Activated CD4-positive, alpha-beta T cell treated with anti-CD3 and anti-CD28 coated beads, Interleukin-2, amount 50 U/mL, for 1 hour (primary cell): ENCODE data around the gene SPTY2D1.
"Not testable (repeated sequence)": the region's sequence is repeated elsewhere in the genome, so short reads cannot be mapped to it uniquely, and the experiment has no call there.

Source experiments
- DNase-seq: peaks from one replicate; pipeline ENCODE4 v3.0.0-alpha.2; 2020

SPTY2D1 gene, protein sequence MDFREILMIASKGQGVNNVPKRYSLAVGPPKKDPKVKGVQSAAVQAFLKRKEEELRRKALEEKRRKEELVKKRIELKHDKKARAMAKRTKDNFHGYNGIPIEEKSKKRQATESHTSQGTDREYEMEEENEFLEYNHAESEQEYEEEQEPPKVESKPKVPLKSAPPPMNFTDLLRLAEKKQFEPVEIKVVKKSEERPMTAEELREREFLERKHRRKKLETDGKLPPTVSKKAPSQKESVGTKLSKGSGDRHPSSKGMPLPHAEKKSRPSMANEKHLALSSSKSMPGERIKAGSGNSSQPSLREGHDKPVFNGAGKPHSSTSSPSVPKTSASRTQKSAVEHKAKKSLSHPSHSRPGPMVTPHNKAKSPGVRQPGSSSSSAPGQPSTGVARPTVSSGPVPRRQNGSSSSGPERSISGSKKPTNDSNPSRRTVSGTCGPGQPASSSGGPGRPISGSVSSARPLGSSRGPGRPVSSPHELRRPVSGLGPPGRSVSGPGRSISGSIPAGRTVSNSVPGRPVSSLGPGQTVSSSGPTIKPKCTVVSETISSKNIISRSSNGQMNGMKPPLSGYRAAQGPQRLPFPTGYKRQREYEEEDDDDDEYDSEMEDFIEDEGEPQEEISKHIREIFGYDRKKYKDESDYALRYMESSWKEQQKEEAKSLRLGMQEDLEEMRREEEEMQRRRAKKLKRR

DNA sequence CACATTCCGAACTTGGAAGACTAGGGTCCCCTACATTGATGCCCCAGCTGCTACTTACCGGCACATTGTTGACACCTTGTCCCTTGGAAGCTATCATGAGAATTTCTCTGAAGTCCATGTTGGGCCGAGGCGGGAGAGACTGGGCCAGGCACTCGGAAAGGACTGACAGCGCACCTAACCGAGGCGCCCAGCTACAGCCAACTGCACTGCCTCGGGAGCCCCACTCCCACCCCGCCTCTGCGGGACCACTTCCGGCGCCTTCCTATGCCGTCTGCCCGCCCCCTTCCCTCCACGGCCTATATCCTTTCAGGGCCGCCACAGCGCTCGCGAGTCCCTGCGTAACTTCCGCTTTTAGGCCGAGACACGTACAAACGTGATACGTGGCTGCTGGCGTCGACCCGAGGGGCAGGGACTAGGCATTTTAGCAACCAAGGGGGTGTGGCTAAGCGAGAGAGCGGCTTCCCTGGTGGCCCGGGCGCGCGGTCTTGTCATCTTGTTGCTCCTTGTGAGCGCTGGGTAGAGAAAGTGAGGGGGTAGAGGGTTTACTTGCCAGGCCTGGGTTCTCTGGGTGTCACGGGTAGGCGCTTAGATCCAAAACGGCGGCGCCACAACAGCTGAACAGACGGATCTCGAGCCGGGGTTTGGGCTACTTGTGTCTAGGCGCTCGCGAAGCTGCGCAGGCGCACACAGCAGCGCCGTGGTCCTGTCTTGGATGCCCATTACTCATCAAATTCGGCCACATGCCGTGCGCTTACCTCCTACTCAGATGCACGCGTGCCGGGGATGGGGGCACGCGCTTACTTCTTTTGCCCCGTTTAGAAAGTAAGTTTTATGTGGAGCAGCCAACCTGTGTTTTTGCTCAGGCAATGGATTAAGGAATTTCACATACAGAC, at the start of gene SPTY2D1:
Gene SPTY2D1, minus strand, starts transcription at position 203 of the 893 bp plus-strand sequence. Its CDS starts 85 bp downstream, at position 118.
- peak; percentile 96 for DNase-seq

DNA sequence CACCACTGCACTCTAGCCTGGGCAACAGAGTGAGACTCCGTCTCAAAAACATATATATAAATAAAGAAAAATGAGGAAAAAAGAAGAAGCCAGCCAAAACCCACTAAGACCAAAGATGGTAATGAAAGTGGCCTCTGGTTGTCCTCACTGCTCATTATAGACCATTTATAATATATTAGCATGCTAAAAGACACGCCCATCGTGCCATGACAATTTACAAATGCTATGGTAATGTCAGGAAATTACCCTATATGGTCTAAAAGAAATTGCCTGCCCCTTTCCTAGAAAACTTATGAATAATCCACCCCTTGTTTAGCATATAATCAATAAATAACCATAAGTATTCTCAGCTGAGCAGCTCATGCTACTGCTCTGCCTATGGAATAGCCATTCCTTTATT, 48.3 kb upstream of the SPTY2D1 start:
- DNase-seq: no peak

DNA sequence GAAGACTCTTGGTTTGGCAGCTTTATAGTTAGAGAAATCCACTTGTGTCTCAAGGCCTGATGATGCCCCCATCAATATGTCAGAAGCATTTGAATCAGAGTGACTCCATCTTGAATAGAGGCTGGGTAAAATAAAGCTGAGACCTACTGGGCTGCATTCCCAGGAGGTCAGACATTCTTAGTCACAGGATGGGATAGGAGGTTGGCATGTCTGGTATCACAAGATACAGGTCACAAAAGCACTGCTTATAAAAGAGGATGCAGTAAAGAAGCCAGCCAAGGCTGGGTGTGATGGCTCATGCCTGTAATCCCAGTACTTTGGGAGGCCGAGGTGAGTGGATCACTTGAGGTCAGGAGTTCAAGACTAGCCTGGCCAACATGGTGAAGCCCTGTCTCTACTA, 47.8 kb upstream of the SPTY2D1 start:
- DNase-seq: not testable (repeated sequence)

DNA sequence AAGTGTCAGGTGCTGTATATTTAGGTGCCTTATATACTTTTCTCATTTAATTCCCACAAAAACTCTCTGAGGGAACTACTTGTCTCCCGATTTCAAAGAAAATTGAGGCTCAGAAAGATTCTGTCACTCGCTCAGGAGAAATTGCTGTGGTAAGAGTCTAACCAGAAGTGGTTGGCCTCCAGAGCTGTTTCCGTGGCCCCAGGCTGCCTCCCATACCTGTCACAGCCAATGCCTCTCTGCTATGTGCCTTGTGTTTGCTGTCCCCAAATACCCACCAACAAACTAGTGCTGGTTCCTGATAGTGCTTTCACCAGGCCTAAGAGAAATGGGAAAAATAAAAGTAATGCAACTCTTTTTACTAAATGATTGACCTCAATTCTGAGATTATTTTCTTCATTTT, 43.4 kb upstream of the SPTY2D1 start:
- DNase-seq: no peak

- DNase-seq: no peak
Observed at GRCh38 chr11:18676803-18677202, 42.7 kb upstream of the SPTY2D1 start.

- DNase-seq: peak; percentile 27
Observed at GRCh38 chr11:18672209-18672608, 38.1 kb upstream of the SPTY2D1 start.

DNA sequence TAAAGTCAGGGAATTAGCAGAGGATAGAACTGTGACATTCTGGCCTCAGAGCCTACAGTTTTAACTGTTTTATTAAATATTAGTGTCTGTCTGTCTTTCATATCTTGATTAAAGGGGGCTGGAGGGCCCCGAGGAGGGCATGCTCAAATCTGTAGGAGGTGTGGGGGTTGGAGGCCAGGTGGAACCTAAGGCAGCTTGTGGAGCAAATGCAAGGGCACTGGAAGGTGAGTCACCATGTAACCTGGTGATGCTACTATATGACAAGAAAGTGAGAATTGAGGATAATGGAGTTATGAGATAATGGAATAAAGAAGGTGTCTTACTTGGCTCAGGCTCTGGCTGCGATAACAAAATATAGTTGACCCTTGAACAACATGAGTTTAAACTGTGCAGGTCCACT, 37.1 kb upstream of the SPTY2D1 start:
- DNase-seq: no peak

GRCh38 chr11:18669711-18670110, 35.6 kb upstream of the SPTY2D1 start:
- DNase-seq: no peak

GRCh38 chr11:18669219-18669596, 35.1 kb upstream of the SPTY2D1 start:
- DNase-seq: peak; percentile 8

- DNase-seq: no peak
Observed at GRCh38 chr11:18668131-18668530, 34.0 kb upstream of the SPTY2D1 start.

GRCh38 chr11:18665353-18665872, 31.3 kb upstream of the SPTY2D1 start:
- DNase-seq: not testable (repeated sequence)

DNA sequence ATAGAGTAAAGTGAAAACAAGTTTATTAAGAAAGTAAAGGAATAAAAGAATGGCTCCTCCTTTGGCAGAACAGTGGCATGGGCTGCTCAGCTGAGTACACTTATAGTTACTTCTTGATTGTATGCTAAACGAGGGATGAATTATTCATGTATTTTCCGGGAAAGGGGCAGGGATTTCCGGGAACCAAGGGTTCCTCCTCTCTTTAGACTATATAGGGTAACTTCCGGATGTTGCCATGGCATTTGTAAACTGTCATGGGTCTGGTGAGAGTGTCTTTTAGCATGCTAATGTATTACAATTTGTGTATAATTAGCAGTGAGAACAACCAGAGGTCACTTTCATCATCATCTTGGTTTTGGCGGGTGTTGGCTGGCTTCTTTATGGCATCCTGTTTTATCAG, 23.5 kb upstream of the SPTY2D1 start:
- DNase-seq: no peak

DNA sequence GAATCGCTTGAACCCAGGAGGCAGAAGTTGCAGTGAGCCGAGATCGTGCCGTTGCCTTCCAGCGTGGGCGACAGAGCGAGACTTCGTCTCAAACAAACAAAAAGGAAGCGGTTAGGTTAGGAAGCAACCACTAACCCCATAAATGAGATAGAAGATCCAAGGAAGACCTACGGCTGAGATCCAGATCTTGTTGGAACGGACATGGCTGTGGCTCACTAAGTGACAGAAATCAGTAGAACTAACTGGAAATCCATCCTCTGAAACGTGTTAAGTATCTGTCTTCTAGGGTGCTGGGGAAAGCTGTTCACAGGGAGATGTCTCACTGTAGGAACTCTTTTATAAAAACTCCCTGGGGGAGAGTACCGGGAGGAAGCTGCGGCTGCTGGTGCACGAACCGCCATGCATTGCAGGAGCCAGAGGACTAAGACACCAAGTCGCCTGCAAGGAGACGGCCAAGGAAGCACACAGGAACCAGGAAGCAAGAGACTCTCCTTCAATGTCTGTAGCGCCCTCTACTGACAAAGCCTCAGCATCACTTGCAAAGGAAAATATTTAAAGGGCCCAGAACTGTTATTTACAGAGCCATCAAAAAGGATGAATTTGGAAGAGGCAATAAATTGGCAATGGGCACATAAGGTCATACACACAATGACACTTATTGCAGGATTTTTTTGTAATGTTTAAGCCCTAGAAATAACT, 16.9 kb upstream of the SPTY2D1 start:
- DNase-seq: peak; percentile 16

DNA sequence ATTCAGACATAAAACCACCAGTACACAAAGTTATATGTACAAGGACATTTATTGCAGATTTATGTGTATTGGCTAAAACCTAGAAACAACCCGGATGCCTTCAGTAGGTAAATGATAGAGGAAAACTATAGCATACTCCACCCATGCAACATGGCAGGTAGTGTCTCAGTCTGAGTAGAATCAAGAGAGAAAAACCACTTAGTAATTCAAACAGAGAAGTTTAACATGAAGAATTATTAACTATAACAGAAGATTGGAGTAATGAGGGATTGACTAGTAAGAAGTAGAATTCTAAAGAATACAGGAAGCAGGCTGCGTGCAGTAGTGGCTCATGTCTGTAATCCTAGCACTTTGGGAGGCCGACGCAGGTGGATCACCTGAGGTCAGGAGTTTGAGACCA, 16.2 kb upstream of the SPTY2D1 start:
- DNase-seq: no peak

DNA sequence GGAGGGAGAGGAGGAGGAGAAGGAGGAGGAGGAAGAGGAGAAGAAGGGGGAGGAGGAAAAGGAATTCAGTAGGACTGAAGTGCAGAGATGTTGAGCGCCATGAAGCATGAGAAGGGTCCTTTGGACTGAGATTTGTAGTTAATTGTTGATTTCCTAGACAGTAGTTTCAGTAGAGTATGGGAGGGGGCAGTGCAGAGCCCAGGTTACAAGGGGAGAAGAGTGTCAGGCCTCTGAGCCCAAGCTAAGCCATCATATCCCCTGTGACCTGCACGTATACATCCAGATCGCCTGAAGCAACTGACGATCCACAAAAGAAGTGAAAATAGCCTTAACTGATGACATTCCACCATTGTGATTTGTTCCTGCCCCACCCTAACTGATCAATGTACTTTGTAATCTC, 8.9 kb upstream of the SPTY2D1 start:
- not testable (repeated sequence) for DNase-seq

- DNase-seq: no peak
Observed at GRCh38 chr11:18641677-18642076, 7.5 kb upstream of the SPTY2D1 start.

DNA sequence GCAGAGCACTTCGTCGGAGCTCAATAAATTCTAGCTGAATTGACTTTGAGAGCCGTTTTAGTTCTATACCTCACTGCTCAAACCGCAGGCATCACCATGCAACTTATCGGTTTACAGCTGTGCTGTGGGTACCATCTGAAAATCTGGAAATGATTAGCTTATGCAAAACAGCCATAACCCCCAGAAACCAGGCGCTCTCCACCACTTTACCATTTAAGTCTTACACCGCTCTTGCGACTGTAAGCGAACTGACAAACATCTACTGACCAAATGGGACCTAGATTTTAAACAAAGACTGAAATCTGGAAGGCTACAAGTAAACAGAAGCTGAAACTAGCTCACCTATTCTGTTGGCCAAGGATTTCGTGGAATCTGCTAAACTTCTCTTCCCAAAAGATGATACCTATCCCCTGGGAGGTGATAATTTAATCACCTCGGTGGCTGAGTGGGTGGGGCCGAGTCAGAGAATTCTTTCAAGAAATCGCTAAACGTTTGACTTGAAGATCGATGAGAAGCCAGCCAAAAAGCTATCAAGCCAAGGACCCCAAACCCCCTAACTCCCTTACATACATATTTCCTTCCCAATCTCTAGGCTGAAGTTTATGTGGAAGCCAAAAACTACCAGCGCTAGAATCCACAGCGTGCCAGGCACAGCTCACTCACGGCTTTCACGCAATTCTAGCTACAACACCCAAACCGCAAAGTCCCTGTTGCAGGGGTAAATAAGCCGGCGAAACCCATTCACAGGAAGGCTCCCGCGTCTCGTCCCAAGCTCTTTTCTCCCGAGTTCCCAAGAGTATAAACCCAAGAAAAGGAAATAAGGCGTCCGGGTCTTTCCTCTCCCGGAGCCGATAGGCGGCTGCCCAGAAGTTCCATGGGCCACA, 644 bp downstream of the SPTY2D1 start:
- no peak for DNase-seq

DNA sequence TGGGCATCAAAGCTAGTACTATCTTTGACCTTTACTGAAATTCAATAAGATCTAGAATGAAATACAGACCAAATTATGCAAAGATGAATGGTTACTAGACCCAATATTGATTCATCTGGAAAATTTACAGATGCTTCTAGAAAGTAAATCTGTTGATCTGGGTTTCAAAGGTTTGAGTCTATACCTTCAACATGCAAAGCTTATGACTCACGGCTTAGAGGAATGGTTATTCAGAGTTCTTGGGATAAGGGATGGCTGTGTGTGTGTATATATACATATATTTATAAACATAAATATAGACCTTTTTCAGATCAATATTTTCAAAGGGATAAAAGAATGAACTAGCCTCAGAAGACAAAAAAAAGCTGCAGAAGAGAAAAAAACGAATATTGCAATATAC, 1.3 kb downstream of the SPTY2D1 start:
- DNase-seq: no peak

DNA sequence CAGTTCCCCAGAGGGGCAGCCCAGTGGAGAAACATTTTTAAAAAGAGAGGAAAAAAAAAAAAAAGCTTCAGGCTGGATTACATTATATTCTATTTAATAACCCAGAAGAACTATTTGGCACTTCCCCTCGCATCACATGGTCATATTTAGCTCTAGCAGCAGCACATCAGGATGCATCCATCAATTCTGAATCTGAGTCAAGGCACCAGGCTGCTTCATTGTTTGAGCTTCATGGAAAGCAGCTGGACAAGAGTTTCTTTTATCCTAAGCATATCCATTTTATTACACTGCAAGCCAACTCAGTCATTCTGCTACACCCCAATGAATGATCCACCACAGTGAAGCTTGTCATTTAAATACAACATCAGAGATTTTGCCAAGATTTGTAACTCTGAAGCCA, 10.0 kb downstream of the SPTY2D1 start:
- DNase-seq: no peak

DNA sequence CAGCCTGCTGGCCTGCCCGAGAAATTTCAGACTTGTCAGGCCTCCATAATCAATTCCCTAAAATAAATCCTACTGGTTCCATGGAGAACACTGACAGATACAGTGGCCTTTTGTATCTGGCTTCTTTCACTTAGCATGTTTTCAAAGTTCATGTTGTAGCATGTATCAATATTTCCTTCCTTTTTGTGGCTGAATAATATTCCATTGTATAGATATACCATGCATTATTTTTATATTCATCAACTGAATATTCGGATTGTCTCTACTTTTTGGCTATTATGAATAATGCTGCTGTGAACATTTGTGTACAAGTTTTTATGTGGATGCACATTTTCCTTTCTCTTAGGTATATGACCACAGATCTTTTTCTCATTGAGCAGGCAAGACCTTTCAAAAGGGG, 10.4 kb downstream of the SPTY2D1 start:
- DNase-seq: no peak

DNA sequence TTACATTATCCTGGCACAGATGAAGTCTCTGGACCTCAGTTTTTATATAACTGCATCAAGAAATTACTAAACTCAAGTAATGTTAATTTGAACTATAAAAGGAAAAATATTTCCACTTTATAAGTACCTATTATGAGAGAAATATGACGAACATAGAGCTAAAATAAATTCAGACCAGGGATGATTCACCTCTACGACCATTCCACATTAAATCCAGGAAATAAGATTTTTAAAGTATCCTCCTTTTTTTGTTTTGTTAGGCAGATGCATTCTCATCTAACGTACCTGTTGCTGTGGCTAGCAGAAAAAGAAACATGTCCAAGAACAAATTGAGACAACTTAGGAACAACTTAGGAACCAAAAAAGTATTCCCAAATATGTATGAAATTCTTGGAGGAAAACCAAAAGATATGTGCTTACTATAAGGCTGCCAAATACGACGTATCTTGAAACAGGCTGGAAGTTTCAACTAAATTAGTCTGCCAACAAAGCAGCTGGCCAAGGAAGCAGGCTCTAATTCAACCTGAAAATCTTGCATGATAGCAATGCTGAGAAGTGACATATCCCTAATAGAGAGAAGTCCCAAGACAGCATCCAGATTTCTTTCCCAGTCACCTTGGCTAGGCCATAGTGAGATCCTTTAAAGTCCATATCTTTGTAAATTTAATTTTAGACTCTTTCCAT, 15.7 kb downstream of the SPTY2D1 start:
- no peak for DNase-seq
